ENCODE results near the gene COX15.
A peak's percentile ranks its signal among the peaks of the same experiment; 100 is the strongest.
"Not testable (repeated sequence)": the region's sequence is repeated elsewhere in the genome, so short reads cannot be mapped to it uniquely, and the experiment has no call there.

The COX15 gene

GRCh38 chr10:99732033-99732842, at the start of gene COX15, which contains the start of gene CUTC:
TSS of gene COX15 (minus strand) at chr10:99732127. CDS start at chr10:99732049, 78 bp downstream.
TSS of gene CUTC (plus strand) at chr10:99732234. CDS start at chr10:99732349, 115 bp downstream.
- DNase-seq, result peak; percentile 89

GRCh38 chr10:99779335-99779734, 47.4 kb upstream of the COX15 start:
- DNase-seq, result no peak

GRCh38 chr10:99777918-99778714, 46.2 kb upstream of the COX15 start:
- DNase-seq, result no peak

- DNase-seq, result no peak
Measured at GRCh38 chr10:99775850-99776249, 43.9 kb upstream of the COX15 start.

GRCh38 chr10:99770408-99771045, 38.6 kb upstream of the COX15 start:
- DNase-seq, result no peak

GRCh38 chr10:99769706-99770105, 37.8 kb upstream of the COX15 start:
- DNase-seq, result no peak

GRCh38 chr10:99768556-99768955, 36.6 kb upstream of the COX15 start:
- DNase-seq, result no peak

- no peak for DNase-seq
Measured at GRCh38 chr10:99767901-99768300, 36.0 kb upstream of the COX15 start.

- DNase-seq, result no peak
Measured at GRCh38 chr10:99766302-99766681, 34.4 kb upstream of the COX15 start.

GRCh38 chr10:99765672-99766301, 33.9 kb upstream of the COX15 start:
- no peak for DNase-seq

- no peak for DNase-seq
Measured at GRCh38 chr10:99761365-99761764, 29.4 kb upstream of the COX15 start.

- DNase-seq, result no peak
Measured at GRCh38 chr10:99760321-99760720, 28.4 kb upstream of the COX15 start.

- no peak for DNase-seq
Measured at GRCh38 chr10:99758211-99758891, 26.4 kb upstream of the COX15 start.

GRCh38 chr10:99756159-99756558, 24.2 kb upstream of the COX15 start:
- no peak for DNase-seq

- no peak for DNase-seq
Measured at GRCh38 chr10:99754670-99755069, 22.7 kb upstream of the COX15 start.

- no peak for DNase-seq
Measured at GRCh38 chr10:99750641-99751040, 18.7 kb upstream of the COX15 start.

- no peak for DNase-seq
Measured at GRCh38 chr10:99748823-99749451, 17.0 kb upstream of the COX15 start.

GRCh38 chr10:99746166-99746565, 14.2 kb upstream of the COX15 start:
- DNase-seq, result not testable (repeated sequence)

- no peak for DNase-seq
Measured at GRCh38 chr10:99743841-99744240, 11.9 kb upstream of the COX15 start.

- no peak for DNase-seq
Measured at GRCh38 chr10:99742701-99743100, 10.8 kb upstream of the COX15 start.

- no peak for DNase-seq
Measured at GRCh38 chr10:99742254-99742653, 10.3 kb upstream of the COX15 start.

Measured in NCI-H1694 treated with DMSO at 0.1 percent for 48 hours (cell line).